ENCODE results near the gene ZNF678. TPM values are rescaled to one million over a fixed set of nuclear protein-coding genes. Genes with fewer than 3 reads are reported as not detected.
A peak's percentile ranks its signal among the peaks of the same experiment; 100 is the strongest.

The ZNF678 gene
- total RNA-seq, 1 donor from 2014 or later, result 19.5 TPM

DNA sequence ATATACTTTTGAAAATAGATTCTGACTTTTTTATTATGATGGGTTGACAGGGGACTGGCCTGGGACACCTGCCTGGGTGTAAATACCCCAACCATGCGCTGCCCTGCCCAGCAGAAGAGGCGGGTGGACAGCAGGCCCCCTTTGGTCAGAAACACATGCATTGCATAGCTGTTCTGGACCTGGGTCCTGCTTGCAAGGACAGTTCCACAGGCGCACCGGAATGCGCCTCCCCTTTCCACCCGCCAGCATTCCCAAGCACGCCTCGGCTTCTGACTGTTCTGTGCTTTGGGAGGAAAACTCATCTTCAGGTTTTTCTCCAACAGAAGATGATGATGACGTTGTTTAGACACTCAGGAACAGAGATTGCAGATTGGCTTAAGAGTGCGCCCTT is 428 bp upstream of the ZNF678 start:
- Mint-ChIP-seq H3K4me3 (ENCODE audit: unreplicated experiment) (peak overlapping the region; percentile 95), H3K27ac (ENCODE audit: unreplicated experiment) (peak overlapping the region; percentile 95), H3K4me1 (ENCODE audit: unreplicated experiment) (peaks cover 14% of the 10 kb centered on the region), H3K36me3 (ENCODE audit: low read depth, unreplicated experiment) (peaks cover 35% of the 10 kb centered on the region), H3K27me3 (ENCODE audit: unreplicated experiment) (peaks cover 17% of the 10 kb centered on the region), H3K9me3 (ENCODE audit: unreplicated experiment) (peaks cover 8% of the 10 kb centered on the region)
- no peak for DNase-seq (ENCODE audit: low spot score)
- TF ChIP-seq, protein P1, sequence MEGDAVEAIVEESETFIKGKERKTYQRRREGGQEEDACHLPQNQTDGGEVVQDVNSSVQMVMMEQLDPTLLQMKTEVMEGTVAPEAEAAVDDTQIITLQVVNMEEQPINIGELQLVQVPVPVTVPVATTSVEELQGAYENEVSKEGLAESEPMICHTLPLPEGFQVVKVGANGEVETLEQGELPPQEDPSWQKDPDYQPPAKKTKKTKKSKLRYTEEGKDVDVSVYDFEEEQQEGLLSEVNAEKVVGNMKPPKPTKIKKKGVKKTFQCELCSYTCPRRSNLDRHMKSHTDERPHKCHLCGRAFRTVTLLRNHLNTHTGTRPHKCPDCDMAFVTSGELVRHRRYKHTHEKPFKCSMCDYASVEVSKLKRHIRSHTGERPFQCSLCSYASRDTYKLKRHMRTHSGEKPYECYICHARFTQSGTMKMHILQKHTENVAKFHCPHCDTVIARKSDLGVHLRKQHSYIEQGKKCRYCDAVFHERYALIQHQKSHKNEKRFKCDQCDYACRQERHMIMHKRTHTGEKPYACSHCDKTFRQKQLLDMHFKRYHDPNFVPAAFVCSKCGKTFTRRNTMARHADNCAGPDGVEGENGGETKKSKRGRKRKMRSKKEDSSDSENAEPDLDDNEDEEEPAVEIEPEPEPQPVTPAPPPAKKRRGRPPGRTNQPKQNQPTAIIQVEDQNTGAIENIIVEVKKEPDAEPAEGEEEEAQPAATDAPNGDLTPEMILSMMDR (IDR thresholded peaks at IDR 0.05; ENCODE audit: unreplicated experiment), result no peak

DNA sequence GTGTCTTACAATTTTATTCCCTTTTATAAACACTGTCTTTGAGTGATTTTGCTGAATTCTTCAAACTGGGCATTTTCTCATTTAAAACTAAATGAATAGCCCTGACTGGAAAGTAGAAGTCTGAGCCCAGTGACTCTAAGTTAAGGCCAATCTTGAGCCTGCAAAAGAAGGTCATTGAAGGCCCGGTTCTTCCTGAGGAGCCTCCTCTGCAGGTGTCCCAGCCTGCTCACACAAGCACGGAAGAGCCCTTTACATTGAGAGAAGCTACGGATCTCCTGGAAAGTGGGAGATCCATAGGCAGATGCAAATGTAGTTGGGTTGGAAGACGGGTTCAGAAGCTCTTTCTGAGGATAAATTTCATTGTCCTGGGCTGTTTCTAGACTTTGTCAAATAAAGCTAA is 3.9 kb downstream of the ZNF678 start:
- H3K36me3 Mint-ChIP-seq (ENCODE audit: low read depth, unreplicated experiment), result peaks cover 23% of the 10 kb centered on the region
- H3K4me3 Mint-ChIP-seq (ENCODE audit: unreplicated experiment), result no peak overlapping the region
- no peak overlapping the region for H3K27ac Mint-ChIP-seq (ENCODE audit: unreplicated experiment)
- no peak for DNase-seq (ENCODE audit: low spot score)
- H3K9me3 Mint-ChIP-seq (ENCODE audit: unreplicated experiment), result peaks cover 3% of the 10 kb centered on the region
- H3K4me1 Mint-ChIP-seq (ENCODE audit: unreplicated experiment), result peaks cover 19% of the 10 kb centered on the region
- TF ChIP-seq, protein P1 (IDR thresholded peaks at IDR 0.05; ENCODE audit: unreplicated experiment), result no peak
- H3K27me3 Mint-ChIP-seq (ENCODE audit: unreplicated experiment), result peaks cover 7% of the 10 kb centered on the region

DNA sequence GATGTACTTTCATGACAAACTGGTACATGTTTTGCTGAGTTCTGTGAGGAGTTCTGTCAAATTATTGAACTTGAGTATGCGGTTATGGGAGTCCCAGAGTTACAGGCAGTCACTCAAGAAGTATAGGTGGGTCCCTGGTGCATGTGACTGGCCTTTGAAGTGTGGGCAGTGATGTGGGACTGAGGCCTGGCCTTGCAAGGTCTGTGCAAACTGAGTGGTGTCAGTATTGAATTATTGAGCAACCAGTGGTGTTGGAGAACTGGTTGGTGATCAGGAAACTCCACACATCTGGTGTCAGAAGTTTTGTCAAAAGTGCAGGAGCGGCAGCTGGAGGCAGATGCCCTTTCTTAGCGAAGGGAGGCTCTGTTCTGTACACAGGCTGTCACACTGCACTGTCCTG is 5.2 kb downstream of the ZNF678 start:
- H3K36me3 Mint-ChIP-seq (ENCODE audit: low read depth, unreplicated experiment), result peaks cover 17% of the 10 kb centered on the region

DNA sequence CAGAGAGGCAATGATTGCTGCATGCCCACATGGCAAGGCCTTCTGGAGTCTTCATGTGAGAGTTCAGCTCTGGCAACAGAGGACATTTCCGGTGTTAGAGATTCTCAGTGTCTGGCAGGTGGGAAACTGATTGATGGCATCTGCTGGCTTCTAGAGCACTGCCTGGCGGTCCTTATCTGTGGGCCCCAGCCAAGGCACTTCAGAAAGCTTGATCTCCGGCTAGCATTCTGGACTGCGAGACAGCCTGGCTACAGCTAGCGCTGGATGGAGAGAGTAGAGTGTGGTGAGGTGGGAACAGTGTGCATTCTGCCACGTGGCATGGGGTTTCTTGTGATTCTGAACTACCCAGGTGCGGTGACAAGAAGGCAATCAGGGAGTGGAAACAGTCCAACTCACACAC is 9.4 kb downstream of the ZNF678 start:
- TF ChIP-seq, protein P1 (IDR thresholded peaks at IDR 0.05; ENCODE audit: unreplicated experiment), result no peak
- Mint-ChIP-seq H3K9me3 (ENCODE audit: unreplicated experiment) (no peaks in the 10 kb centered on the region), H3K36me3 (ENCODE audit: low read depth, unreplicated experiment) (peaks cover 10% of the 10 kb centered on the region), H3K27ac (ENCODE audit: unreplicated experiment) (no peak overlapping the region), H3K27me3 (ENCODE audit: unreplicated experiment) (peaks cover 5% of the 10 kb centered on the region), H3K4me1 (ENCODE audit: unreplicated experiment) (peaks cover 10% of the 10 kb centered on the region), H3K4me3 (ENCODE audit: unreplicated experiment) (no peak overlapping the region)
- no peak for DNase-seq (ENCODE audit: low spot score)

More for the DNA sequence above, 5.2 kb downstream of the ZNF678 start:
- H3K4me3 Mint-ChIP-seq (ENCODE audit: unreplicated experiment), result no peak overlapping the region
- no peak overlapping the region for H3K27ac Mint-ChIP-seq (ENCODE audit: unreplicated experiment)
- DNase-seq (ENCODE audit: low spot score), result no peak
- TF ChIP-seq, protein P1 (IDR thresholded peaks at IDR 0.05; ENCODE audit: unreplicated experiment), result no peak
- peaks cover 2% of the 10 kb centered on the region for H3K27me3 Mint-ChIP-seq (ENCODE audit: unreplicated experiment)
- H3K4me1 Mint-ChIP-seq (ENCODE audit: unreplicated experiment), result peaks cover 20% of the 10 kb centered on the region
- no peaks in the 10 kb centered on the region for H3K9me3 Mint-ChIP-seq (ENCODE audit: unreplicated experiment)

DNA sequence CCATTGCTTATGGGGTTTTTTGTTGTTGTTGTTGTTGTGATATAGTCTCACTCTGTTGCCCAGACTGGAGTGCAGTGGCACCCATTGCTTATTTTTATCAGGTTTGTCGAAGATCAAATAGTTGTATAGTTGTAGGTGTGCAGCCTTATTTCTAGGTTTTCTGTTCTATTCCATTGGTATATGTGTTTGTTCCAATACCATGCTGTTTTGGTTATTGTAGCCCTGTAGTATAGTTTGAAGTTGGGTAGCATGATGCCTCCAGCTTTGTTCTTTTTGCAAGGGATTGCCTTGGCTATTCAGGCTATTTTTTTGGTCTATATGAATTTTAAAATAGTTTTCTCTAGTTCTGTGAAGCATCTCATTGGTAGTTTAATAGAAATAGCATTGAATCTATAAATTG is 11.6 kb downstream of the ZNF678 start:
- H3K36me3 Mint-ChIP-seq (ENCODE audit: low read depth, unreplicated experiment), result peaks cover 8% of the 10 kb centered on the region

More for the DNA sequence above, 11.6 kb downstream of the ZNF678 start:
- Mint-ChIP-seq H3K9me3 (ENCODE audit: unreplicated experiment) (no peaks in the 10 kb centered on the region), H3K4me1 (ENCODE audit: unreplicated experiment) (peaks cover 3% of the 10 kb centered on the region), H3K27ac (ENCODE audit: unreplicated experiment) (no peak overlapping the region), H3K4me3 (ENCODE audit: unreplicated experiment) (no peak overlapping the region), H3K27me3 (ENCODE audit: unreplicated experiment) (peaks cover 7% of the 10 kb centered on the region)
- no peak for DNase-seq (ENCODE audit: low spot score)
- TF ChIP-seq, protein P1 (IDR thresholded peaks at IDR 0.05; ENCODE audit: unreplicated experiment), result no peak

Measured in endothelial cell (in vitro differentiated cells).